ENCODE results near the gene TMED1. TPM values are rescaled to one million over a fixed set of nuclear protein-coding genes. Genes with fewer than 3 reads are reported as not detected.

TMED1 gene
- total RNA-seq, 1 experiment from 2014 or later = 26.3 TPM

GRCh38 chr19:10870955-10871603 lies 35.1 kb upstream of the TMED1 start, which contains the start of gene CARM1:
CARM1 (plus strand) TSS chr19:10871553; CDS start chr19:10871703, 150 bp downstream.
- no peaks in the 10 kb centered on the region for H3K27me3 ChIP-seq (ENCODE audit: insufficient read depth, low read length)
- H3K9me3 ChIP-seq (ENCODE audit: control insufficient read depth in 1 of 2, insufficient read depth in 1 of 2, low read depth in 1 of 2, low read length in 2 of 2) = no peaks in the 10 kb centered on the region
- H3K9me2 ChIP-seq (ENCODE audit: insufficient read depth) = no peaks in the 10 kb centered on the region
- H3K27ac ChIP-seq (ENCODE audit: low read depth, low read length) = peak within 1 kb of the TSS; percentile 89
- ATAC-seq = peak; percentile 89
- peaks cover 44% of the 10 kb centered on the region for H3K79me2 ChIP-seq (ENCODE audit: insufficient read depth, low read length)
- intact Hi-C loops (cut with micrococcal nuclease) = no loop called here
- CTCF ChIA-PET = interaction anchor here (0.5 to 2.5 kb wide), 11 partner anchors 9 to 154 kb away, joined by 3 to 25 read pairs (median 7); partner anchors contain the start of genes DNM2 and TMED1
- TF ChIP-seq SP1 (IDR thresholded peaks at IDR 0.05; ENCODE audit: low read depth) (peak; percentile 65), CEBPB (IDR thresholded peaks at IDR 0.05; ENCODE audit: low read depth) (no peak), TCF7L2 (IDR thresholded peaks at IDR 0.05; ENCODE audit: borderline replicate concordance, extremely low read depth, insufficient read depth, insufficient read length) (peak; percentile 42), POLR2AphosphoS5 (IDR thresholded peaks at IDR 0.05; ENCODE audit: low read depth, low read length) (0 out of 2 replicates have a peak, but pooled peaks have one; percentile 29), YY1 (IDR thresholded peaks at IDR 0.05; ENCODE audit: extremely low read depth, insufficient replicate concordance, low read depth, low read length) (peak; percentile 59), CTCF (IDR thresholded peaks at IDR 0.05 in 2 of 3, conservative IDR thresholded peaks at IDR 0.05 in 1 of 3; ENCODE audit: borderline replicate concordance in 1 of 3, insufficient read depth in 1 of 3, low read depth in 2 of 3, low read length in 2 of 3) (peak in 2 of 3 experiments; percentile 65 to 69; a peak in 5 of 6 replicates), RAD21 (IDR thresholded peaks at IDR 0.05; ENCODE audit: low read depth) (no peak), ZBTB33 (IDR thresholded peaks at IDR 0.05; ENCODE audit: extremely low read depth, insufficient replicate concordance, low read length) (peak; percentile 56), MAX (IDR thresholded peaks at IDR 0.05) (peak; percentile 27; the same call in 1 of the 2 replicates), EGR1 (IDR thresholded peaks at IDR 0.05; ENCODE audit: low read depth) (peak; percentile 51)
- no peaks in the 10 kb centered on the region for H3K36me3 ChIP-seq (ENCODE audit: control insufficient read depth in 1 of 2, insufficient read depth in 2 of 2, low read length in 2 of 2)
- RAD21 ChIA-PET (ENCODE audit: low non-redundant PET in 1 of 2, low total read pairs in 2 of 2, uncharacterized antibody in 2 of 2, unreplicated experiment in 2 of 2) = interaction anchor here in 1 of 2 experiments (1.0 kb wide), 1 partner anchor 154 kb away, joined by 3 read pairs; the partner anchor contains the start of gene DNM2
- BruUV-seq (replicated peaks) = no TSS peak
- H3K9ac ChIP-seq (ENCODE audit: low read length) = peak within 1 kb of the TSS; percentile 97
- POLR2A ChIA-PET = no interaction called here
- H4K20me1 ChIP-seq (ENCODE audit: insufficient read depth) = no peaks in the 10 kb centered on the region
- peak within 1 kb of the TSS; percentile 77 to 86 for H3K4me3 ChIP-seq (replicated peaks in 1 of 2; ENCODE audit: low read depth in 1 of 2, low read length in 2 of 2)
- H2AFZ ChIP-seq (ENCODE audit: low read depth, low read length, poor library complexity, severe bottlenecking) = peak within 1 kb of the TSS; percentile 32
- peaks cover 27 to 35% of the 10 kb centered on the region in 2 experiments for H3K4me1 ChIP-seq (ENCODE audit: control insufficient read depth in 1 of 2, insufficient read depth in 2 of 2, low read length in 2 of 2)
- DNase-seq (ENCODE audit: low read depth, low spot score) = peak; percentile 89
- peak within 1 kb of the TSS; percentile 96 for H3K4me2 ChIP-seq (ENCODE audit: low read length)
